A204.1 (cell line): ENCODE results near the gene PON2.
"Not testable (repeated sequence)": the region's sequence is repeated elsewhere in the genome, so short reads cannot be mapped to it uniquely, and the experiment has no call there.

Experiments
- FAIRE-seq: peaks from 2 replicates; lab custom pipeline; 2012; peaks lifted over from hg19 to GRCh38; lab: Jason Lieb, UNC

PON2 gene

GRCh38 chr7:95404316-95404865, 30.4 kb downstream of the PON2 start:
- no peak for FAIRE-seq

GRCh38 chr7:95398155-95398940, 36.5 kb downstream of the PON2 start:
- no peak for FAIRE-seq

GRCh38 chr7:95397381-95397780, 37.4 kb downstream of the PON2 start:
- FAIRE-seq = no peak

- FAIRE-seq = no peak
Observed at GRCh38 chr7:95396136-95397032, 38.4 kb downstream of the PON2 start, which contains the start of gene PON3. PON3 (minus strand) TSS chr7:95396375; CDS start chr7:95396350, 25 bp downstream.

GRCh38 chr7:95395755-95396135, 39.1 kb downstream of the PON2 start:
- FAIRE-seq = no peak

GRCh38 chr7:95394370-95394769, 40.5 kb downstream of the PON2 start:
- FAIRE-seq = no peak

- FAIRE-seq = no peak
Observed at GRCh38 chr7:95391761-95392160, 43.1 kb downstream of the PON2 start.

- no peak for FAIRE-seq
Observed at GRCh38 chr7:95389516-95389915, 45.3 kb downstream of the PON2 start.

GRCh38 chr7:95379457-95379856, 55.4 kb downstream of the PON2 start:
- FAIRE-seq = not testable (repeated sequence)

GRCh38 chr7:95376632-95377400, 58.0 kb downstream of the PON2 start:
- FAIRE-seq = no peak

- no peak for FAIRE-seq
Observed at GRCh38 chr7:95375591-95376257, 59.1 kb downstream of the PON2 start.

- FAIRE-seq = no peak
Observed at GRCh38 chr7:95373323-95373722, 61.5 kb downstream of the PON2 start.

- no peak for FAIRE-seq
Observed at GRCh38 chr7:95368235-95368634, 66.6 kb downstream of the PON2 start.

- no peak for FAIRE-seq
Observed at GRCh38 chr7:95367606-95368005, 67.2 kb downstream of the PON2 start.

GRCh38 chr7:95365151-95365550, 69.7 kb downstream of the PON2 start:
- no peak for FAIRE-seq

- no peak for FAIRE-seq
Observed at GRCh38 chr7:95357623-95358022, 77.2 kb downstream of the PON2 start.
